Measurements from ENCODE around the gene FLRT1.

Gene FLRT1

GRCh38 chr11:64007629-64008282 is 28.0 kb upstream of the FLRT1 start:
- FAIRE-seq: no peak

GRCh38 chr11:64008283-64008913 is 27.3 kb upstream of the FLRT1 start:
- FAIRE-seq: no peak

- FAIRE-seq: no peak
Observed at GRCh38 chr11:64008914-64009633, 26.7 kb upstream of the FLRT1 start.

- FAIRE-seq: no peak
Observed at GRCh38 chr11:64009710-64010109, 26.0 kb upstream of the FLRT1 start.

GRCh38 chr11:64010783-64011182 is 24.9 kb upstream of the FLRT1 start:
- FAIRE-seq: no peak

- FAIRE-seq: no peak
Observed at GRCh38 chr11:64011371-64011770, 24.4 kb upstream of the FLRT1 start.

- no peak for FAIRE-seq
Observed at GRCh38 chr11:64013141-64013896, 22.4 kb upstream of the FLRT1 start.

GRCh38 chr11:64014356-64014755 is 21.4 kb upstream of the FLRT1 start:
- FAIRE-seq: no peak

GRCh38 chr11:64015510-64015909 is 20.2 kb upstream of the FLRT1 start:
- no peak for FAIRE-seq

GRCh38 chr11:64015935-64016845 is 19.5 kb upstream of the FLRT1 start:
- no peak for FAIRE-seq

GRCh38 chr11:64017945-64018224 is 17.8 kb upstream of the FLRT1 start:
- no peak for FAIRE-seq

- FAIRE-seq: no peak
Observed at GRCh38 chr11:64018310-64018709, 17.4 kb upstream of the FLRT1 start.

GRCh38 chr11:64019106-64020037 is 16.4 kb upstream of the FLRT1 start:
- FAIRE-seq: no peak

- FAIRE-seq: no peak
Observed at GRCh38 chr11:64020976-64021756, 14.6 kb upstream of the FLRT1 start.

GRCh38 chr11:64021757-64022093 is 14.0 kb upstream of the FLRT1 start:
- no peak for FAIRE-seq

GRCh38 chr11:64022125-64022784 is 13.5 kb upstream of the FLRT1 start:
- FAIRE-seq: no peak

- FAIRE-seq: no peak
Observed at GRCh38 chr11:64023712-64024710, 11.7 kb upstream of the FLRT1 start.

- FAIRE-seq: no peak
Observed at GRCh38 chr11:64025205-64025604, 10.5 kb upstream of the FLRT1 start.
